GM19025 (cell line): ENCODE results near the gene CEP126.

Experiments used
- ATAC-seq: cut with Tn5 transposase; IDR thresholded peaks from one replicate; pipeline ENCODE4 v1.9.1; 2021; ENCODE audit warnings: mild to moderate bottlenecking, low read depth, moderate library complexity; ENCODE audit not compliant: unreplicated experiment

Gene CEP126, protein sequence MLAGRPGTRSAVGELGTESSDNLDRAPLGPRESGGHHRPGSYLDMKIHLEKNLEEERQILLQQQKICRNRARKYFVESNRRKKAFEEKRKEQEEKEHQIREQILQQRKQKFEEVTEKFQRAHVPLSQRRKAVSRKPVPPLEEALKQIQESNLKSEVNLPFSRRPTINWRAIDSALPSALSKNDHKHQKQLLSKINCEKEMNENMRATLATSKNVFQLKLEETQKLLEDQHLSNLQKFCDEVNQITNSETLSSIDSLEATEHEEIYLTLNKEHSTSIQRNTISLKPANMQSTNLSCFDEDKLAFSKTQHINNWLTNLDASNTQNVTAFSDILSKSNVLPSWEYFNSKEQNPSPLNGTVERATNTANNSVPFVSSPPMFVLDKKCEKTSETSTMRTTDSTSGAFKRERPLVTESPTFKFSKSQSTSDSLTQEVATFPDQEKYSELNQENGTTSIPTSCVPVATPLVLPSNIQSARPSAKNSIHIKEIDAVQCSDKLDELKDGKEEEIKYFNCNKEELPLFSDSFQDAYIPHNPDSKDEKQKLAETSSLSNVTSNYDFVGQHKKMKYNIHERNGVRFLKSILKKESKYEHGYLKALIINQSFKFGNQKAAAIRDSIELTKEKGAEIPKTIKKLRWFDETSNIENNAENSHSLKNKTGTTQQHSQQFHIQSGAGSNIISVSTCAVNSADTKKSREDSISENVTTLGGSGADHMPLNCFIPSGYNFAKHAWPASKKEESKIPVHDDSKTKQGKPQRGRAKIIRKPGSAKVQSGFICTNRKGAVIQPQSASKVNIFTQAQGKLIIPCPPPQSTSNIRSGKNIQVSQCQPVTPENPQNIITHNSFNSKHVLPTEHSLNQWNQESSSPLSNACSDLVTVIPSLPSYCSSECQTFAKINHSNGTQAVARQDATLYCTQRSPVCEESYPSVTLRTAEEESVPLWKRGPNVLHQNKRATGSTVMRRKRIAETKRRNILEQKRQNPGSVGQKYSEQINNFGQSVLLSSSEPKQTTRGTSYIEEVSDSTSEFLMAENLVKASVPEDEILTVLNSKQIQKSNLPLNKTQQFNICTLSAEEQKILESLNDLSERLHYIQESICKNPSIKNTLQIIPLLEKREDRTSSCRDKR

DNA sequence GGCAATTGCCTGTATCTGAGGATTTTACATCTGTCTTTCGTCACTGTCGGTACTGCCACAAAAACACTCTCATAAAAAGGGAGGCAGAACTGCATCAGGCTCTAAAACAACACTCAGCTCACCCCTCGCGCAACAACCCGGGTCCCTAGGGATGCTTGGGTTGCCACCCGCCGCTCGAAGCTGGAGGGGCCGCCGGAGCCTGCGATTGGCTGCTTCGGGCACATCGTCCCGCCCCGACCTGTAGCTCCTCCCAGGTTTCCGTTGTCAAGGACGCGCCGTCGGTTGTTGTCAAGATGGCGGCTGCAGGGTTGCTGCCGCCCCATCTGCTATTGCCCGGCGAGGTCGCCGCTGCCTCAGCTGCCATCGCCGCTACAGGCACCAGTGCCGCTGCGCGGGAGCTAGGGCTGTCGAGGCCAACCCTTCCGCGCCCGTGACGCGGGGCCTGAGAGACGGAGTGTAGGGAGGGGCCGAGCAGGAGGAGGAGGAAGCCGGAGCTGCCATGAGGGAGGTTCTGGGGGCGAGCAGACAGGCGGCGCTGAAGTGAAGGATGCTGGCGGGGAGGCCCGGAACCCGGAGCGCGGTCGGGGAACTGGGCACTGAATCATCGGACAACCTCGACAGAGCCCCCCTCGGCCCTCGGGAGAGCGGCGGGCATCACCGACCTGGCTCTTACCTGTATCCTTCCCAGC lies at the start of gene CEP126:
Gene CEP126, plus strand, starts transcription at position 273 of the 689 bp plus-strand sequence. Its CDS starts 275 bp downstream, at position 548.
- ATAC-seq = peak; percentile 100

DNA sequence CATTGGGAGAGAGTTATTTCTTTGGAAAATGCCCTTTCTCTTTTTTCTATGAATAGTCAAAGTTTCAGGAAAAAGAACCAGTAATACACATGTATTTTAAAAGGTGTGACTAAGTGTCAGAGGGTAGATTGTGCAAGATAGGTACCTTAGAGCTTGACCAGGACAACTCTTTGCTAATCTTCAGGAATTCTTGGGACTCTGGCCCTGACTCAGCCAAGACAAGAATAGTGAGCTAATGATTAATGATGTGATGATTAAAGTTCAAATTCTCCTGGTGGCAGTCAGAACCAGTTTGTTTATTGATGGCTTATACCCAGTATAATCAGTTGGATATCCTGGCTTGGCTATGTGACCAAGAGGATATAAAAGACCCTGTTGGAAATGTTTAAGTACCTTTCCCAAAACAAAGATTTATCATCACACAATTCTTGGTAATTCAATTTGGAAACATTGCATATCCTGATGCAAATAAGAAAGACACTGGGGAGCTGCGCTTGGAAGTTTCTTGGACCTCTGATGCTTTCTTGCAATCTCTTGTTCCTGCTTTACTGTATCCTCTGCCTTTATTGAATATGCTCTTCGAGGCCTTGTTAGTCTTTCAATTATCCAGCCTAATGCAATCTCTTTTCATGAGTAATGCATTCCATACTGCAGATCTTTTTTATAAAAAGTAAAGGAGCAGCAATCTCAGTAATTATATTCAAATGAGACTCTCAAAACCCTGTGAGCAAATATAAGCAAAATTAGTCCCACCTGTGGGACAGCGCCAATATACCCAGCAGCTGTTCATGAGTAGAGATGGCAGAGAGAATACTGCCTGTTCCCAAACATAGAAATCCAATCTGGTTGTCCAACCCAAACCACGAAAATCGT lies 48.0 kb upstream of the CEP126 start:
- no peak for ATAC-seq

DNA sequence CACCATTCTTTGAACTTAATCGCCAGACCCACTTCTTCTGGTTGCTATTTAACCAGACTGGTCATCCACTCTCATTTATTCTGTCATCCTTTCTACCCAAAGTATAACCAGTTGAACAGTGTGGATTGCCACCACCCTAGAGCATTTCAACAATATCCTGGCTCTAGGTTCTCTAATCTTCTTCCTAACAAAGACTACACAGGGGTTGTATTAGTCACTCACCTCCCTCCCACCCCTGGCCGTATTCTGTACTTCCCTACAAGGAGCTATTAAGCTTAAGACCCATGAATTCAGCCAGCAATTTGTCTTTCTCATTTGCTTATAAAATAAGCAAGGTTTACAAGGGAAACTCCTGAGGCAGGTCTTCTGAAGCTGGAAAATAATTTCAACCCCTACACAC lies 46.9 kb upstream of the CEP126 start:
- no peak for ATAC-seq

DNA sequence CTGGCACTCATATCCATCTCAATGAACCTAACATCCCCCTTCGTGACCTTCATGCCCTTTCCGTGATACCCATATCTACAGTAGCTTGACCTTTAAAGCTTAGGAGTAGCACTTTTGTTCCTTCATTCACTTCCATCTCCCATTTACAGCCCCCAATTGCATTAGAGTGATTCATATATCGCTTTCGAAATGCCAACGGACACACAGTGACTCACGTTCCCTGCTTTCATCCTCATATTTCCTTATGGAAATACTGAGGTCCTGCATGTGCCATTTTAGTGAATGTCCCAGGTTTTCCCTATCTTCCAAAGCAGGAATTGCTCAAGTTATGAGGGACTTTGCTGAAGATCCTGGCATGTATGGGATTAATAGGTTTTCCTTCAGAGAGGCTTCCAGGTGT lies 44.3 kb upstream of the CEP126 start:
- no peak for ATAC-seq

DNA sequence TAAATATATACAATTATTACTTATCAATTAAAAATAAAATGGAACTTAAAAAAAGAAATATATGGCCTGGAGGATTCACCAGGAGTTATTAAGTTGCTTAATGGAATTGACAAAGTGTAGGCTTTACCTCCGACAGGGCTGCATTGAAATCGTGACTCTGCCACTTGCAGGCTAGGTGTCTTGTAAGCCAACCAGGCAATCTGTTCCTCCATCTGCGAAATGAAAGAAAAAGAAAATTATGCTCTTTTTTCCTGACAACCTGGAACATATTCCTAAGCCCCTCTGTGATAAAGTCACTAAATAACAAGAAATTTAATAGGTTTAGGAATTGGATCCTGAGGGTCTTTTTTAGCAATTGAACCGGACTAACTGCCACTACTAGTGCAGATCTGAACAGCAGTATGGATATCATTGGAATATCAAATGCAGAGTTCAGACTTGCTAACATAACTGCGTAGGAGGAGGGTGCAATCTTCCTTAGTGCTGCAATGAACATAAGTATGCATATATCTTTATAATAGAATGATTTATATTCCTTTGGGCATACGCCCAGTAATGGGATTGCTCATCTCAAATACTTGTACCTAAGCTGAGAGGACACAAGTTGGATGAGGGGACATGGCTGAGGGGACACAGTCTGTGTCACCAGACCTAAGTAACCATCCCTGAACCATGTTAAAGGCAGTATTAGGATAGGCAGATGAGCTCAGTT lies 42.5 kb upstream of the CEP126 start:
- no peak for ATAC-seq

DNA sequence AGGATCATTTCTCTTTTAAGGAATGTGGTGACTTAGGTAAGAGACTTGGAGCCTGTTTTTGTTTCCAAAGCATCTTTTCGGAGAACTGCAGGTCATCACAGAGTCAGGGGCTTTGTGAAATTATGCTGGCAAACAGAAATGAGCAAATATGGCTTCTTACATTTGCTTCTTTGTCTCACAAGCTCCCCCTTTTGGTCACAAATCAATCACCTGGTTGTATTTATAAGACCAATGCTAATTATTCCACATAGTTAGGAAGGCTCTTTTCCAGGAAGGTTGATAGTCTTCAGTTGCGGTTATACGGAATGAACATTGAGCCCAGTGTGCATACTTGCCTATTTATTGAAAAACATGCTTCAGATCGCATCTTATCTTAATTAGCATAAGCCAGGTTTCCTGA lies 34.6 kb upstream of the CEP126 start:
- no peak for ATAC-seq

DNA sequence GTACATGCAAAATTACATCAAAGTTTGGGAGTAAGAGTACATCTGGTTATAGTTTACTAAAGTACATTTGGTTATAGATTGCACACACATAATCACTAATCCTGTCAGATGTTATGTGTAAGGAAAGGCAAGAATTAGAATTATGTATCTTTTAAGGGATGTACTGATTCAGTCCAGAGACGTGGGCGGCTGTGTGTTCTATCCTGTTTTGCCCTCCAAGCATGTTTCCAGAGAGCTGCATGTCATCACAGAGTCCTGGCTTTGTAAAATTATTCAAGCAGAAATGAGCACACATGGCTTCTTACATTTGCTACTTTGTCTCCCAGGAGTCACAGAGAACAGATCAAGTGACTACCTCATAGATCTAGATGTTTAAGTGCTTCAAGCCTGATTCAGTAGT lies 33.2 kb upstream of the CEP126 start:
- ATAC-seq = no peak

DNA sequence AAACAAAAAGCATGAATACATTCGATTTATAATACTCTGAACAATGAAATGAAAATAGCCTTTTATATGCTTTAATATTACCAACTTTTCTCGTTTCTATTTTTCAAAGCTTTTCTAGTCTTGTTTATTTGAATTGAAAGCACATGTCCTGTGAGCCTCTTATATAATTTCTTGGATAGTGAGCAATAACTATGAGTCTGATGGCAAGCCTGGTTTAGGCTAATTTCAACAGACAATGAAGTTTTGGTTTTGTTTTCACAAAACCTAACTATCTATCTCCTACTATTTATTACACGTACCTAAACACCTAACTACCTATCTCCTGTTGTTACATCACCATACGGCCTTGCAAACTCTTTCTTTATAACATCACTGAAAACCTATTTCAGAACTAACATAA lies 29.2 kb upstream of the CEP126 start:
- no peak for ATAC-seq

DNA sequence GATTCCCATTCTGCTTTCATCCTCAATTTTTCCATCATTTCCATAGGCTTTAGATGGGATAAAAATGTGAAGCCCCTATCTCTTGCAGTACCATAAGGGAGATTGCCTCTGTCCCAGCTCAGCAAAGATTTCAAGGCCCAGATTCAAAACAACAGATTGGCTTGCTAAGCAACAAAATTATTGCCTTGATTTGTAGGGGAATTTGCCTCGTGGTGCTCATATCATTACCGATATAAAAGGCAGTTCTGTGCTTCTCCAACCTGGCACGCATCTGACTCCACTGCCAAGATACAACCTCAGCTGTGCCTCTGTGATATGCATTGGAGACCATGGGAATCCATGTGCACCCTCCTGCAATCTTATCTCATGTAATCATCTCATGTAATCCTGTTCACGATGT lies 25.0 kb upstream of the CEP126 start:
- no peak for ATAC-seq

DNA sequence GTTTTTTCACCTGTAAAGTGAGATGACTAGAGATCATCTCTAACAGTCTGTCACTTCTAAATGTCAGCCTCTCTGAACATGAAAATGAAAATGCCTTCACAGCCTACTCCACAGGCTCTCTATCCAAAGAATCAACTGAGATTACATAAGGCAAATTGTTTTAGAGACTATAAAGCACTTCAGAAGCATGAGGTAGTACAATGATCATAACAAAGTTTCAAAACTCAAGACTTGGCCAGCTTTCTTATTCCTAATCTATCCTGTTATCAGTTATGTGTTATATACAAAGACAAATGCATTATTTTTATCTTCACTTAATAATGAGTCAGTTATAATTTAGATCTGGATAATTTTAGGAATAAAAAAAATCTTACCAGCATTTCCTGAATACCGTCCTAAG lies 20.3 kb upstream of the CEP126 start:
- ATAC-seq = no peak

DNA sequence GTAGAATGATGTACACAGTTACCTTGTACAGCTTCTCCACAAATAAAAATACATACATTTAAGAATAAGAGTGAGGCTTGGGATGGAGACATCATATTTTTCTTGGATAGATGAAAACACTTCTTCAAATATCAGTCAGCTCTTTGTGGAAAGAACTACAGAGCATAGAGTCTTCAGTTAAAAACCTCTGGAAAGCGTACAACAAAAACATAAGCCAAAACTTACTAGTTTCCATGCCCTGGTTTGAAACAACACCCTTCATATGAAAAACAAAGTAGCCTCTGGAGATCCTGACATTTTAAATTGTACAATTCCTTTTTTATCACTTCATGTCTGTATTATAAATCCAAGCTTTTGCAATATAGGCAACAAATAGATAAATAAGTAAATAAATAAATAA lies 7.0 kb upstream of the CEP126 start:
- ATAC-seq = no peak

DNA sequence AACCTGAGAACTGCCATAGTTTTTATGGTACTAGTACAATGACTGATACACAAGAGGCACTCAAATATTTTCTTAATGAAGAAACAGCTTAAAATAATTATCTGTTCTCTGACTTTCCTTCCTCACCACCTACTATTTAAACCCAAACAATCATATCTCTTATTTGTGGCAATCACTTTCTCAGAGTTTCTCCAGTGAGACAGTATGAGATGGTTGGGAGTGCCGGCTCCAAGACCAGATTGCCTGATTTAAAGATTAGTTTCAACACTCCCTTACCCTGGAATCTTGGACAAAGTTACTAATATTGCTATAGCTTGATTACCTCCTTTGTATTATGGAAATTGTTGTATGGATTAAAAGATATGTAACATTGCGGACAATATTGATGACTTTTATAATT lies 5.7 kb upstream of the CEP126 start:
- no peak for ATAC-seq

DNA sequence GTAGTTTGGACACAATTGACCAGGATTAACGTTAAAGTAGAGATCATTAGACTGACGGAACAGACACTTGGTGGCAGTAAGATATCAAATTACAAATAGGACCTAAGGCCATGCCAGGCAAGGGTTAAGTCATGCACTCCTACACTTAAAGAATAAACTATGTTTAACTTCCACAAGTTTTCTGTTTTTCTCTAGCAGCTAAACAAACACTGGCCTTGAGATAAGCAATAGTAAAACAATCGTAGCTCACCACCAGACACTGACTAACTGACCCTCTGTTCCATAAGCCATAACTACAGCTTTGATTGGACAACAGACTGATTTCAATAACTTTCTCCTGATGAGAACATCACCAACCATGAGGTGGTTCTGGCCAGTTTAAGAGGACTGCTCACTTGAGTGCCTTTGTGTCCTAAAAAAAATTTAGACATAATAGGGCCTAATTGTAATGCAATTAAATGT lies 2.0 kb upstream of the CEP126 start:
- no peak for ATAC-seq

DNA sequence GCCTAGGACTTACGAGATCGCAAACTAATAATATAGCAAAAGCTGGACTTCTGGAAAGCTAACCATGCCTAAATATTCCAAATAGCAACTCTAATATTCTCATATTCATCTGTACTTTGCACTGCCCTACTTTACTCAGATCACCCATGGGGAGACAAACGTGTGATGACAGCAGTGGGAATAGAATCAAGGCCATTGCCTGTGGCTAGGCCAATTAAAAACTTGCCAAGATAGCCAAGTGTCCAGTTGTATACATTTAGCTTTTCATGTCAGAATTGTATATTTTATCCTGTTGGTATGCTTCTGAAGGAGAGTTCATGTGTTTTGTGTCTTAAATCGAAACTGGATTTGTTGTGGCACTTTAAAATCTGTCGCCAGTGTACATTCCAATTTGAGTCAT lies 1.2 kb upstream of the CEP126 start:
- no peak for ATAC-seq

DNA sequence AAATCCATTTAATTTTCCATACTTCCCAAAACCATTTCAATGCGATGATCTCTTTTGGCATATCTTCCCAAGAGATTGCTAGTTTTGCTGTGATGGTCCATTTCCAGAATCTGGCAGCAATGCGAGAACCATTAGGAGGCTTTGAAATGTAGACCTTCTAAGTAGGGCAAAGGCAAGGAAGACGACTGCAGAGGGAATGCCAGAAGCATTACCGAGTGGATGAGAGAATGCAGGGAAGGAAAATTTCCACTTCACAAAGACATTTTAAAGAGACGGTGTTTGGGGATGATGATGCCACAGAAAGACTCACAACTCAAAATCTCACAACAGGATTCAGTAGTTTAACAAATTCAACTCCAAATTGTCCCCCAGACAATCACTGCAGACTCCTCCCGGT lies 471 bp upstream of the CEP126 start:
- no peak for ATAC-seq

DNA sequence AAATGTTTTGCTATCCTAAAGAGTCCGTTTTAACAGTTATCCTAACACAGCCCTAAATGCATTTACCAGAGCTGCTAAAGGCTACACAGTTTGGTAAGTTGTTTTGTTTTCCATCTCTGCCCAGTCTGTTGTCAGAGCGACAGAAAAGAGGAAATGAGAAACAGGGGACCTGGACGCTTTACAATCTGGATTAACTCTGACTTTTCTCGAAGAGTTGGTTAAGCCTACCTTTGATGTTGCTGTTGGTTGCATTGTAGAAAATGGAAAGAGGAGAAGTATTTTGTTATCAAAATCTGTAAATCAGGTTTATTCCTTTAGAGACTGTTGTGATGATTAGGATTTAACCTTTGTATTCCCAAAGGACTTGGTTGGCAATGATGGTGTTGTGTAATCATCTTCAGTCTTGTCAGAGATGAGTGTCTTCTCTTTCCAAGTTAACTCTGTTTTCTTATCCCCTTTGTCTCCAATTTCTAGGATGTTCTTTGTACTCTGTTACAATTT lies 1.0 kb downstream of the CEP126 start:
- no peak for ATAC-seq

DNA sequence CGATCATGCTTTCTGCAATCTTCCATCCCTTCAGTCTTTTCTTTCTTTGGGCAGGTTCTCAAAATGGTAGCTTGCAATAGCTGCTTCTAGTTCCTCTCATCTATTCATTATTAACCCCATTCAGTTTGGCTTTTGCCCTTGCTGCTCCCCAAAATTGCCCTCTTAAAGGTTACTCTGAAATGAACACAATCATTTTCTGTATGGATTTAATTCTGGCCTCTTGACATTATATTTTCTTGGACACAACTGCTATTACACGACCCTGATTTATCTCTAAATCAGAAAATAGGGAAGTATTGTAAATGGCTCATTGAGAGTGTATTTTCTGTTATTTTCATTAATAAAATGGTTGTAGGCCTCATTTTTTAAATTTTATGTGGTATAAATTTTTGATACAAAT lies 1.6 kb downstream of the CEP126 start, which contains the start of gene ANGPTL5:
Gene ANGPTL5, minus strand, starts transcription at position 101 of the 400 bp plus-strand sequence. CDS start 8,613 bp downstream, outside the sequence.
- no peak for ATAC-seq

DNA sequence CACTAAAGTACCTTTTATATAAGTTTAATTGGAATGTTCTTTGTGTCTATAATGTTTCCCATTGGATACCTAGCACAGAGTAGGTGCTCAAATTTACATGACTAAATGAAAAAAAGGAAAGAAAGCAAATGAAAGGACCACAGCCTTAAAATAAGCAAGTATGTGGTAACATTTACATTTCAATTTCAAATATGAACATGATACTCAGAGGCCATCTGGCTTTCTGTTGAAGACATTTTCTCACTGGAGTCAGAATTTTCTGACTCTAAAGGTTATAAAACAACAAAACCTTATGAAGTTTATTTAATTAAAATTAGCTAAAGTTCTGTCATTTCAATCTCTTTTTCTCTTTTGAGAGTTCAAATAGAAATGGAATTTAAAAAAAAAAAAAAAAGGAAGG lies 2.4 kb downstream of the CEP126 start:
- no peak for ATAC-seq

DNA sequence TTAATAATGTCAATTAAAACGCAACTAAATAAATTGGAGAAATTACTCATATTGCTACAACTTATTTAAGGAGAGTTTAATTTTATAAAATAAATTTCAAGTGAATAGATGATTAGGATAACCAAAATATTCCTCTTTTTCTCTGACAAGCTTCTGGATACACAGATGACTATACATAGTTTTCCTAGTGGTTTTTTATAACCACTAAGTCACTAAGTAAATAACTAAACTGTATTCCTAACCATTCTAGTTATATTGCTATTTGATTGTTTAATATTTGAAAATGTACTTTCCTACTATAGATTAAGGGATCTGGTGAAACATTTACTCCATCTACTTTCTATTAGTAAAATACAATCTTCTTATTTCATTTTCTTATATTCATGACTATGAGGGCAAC lies 6.2 kb downstream of the CEP126 start:
- ATAC-seq = no peak
